IPS-18a (cell line): Measurements from ENCODE around the gene ACOT8.

Source experiments
- H3K27ac ChIP-seq: one replicate; pipeline ENCODE4 v1.5.1; 2013; ENCODE audit warnings: low read length
- H3K27me3 ChIP-seq: one replicate; pipeline ENCODE4 v1.6.1; 2013; ENCODE audit warnings: mild to moderate bottlenecking, low read length; ENCODE audit not compliant: control insufficient read depth, insufficient read depth
- H3K36me3 ChIP-seq: one replicate; pipeline ENCODE4 v1.6.1; 2013; ENCODE audit warnings: low read depth, low read length; ENCODE audit not compliant: control insufficient read depth
- H3K4me1 ChIP-seq: one replicate; pipeline ENCODE4 v1.6.1; 2013; ENCODE audit warnings: low read depth, low read length; ENCODE audit not compliant: control insufficient read depth
- H3K4me3 ChIP-seq: one replicate; pipeline ENCODE4 v1.5.1; 2013; ENCODE audit warnings: low read length
- H3K9ac ChIP-seq: one replicate; pipeline ENCODE4 v1.6.1; 2013; ENCODE audit warnings: mild to moderate bottlenecking, low read length, moderate library complexity
- H3K9me3 ChIP-seq: one replicate; pipeline ENCODE4 v1.6.1; 2013; ENCODE audit warnings: low read depth, low read length; ENCODE audit not compliant: control insufficient read depth

Gene ACOT8

DNA sequence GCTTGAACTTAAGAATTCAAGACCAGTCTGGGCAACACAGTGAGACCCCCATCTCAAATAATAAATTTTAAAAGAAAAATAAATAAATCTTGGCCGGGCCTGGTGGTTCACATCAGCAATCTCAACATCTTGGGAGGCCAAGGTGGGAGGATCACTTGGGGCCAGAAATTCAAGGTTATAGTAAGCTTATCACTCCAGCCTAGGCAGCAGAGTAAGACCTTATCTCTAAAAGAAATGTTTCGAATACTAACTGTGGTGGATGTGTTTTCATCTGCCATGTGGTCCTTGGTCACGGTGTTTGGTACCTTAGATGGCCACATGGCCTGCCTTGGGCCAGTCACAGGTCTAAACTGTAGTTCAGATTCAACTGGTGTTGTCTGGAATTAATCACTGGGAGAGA is 39.0 kb downstream of the ACOT8 start:
- Histone ChIP-seq H3K36me3 (peaks cover 36% of the 10 kb centered on the region), H3K27ac (no peak overlapping the region)

DNA sequence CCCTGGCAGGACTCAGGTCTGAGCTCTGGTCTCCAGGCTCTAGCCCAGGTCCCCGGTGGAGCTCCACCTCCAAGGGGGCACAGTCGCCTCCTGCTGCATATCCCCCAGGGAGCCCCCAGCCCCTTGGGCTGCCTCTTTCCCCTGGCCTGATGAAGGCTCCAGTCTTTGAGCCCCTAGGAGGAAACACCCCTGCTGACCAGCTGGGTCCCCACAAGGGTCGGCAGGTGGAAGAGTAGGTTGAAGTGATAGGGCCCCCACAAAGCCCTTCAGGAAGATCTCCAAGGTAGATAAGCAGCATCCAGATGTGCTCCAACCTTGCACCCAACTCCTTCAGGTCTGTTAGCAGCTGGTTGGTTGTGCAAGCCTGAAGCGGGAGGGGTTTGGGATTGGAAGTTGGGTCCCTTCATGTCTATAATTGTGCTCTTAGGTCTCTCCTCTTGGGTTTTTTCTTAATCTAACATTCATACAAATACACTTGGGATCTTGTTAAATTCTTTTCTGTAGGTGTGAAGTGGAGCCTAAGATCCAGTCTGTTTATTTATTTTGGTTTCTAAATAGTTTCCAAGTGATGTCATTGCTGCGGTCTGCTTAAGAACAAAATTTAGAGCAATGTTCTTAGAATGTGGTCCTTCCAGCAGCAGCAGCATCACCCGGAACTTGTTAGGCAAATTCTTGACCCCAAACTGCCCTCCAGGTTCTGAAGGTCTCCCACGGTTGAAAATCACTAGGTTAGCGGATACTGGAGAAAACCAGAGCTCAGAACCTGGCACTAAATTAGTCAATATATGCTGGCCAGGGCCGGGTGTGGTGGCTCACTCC is 39.6 kb downstream of the ACOT8 start:
- Histone ChIP-seq H3K36me3 (peaks cover 36% of the 10 kb centered on the region), H3K9ac (no peak overlapping the region), H3K27me3 (no peaks in the 10 kb centered on the region), H3K4me1 (no peaks in the 10 kb centered on the region), H3K9me3 (no peaks in the 10 kb centered on the region), H3K4me3 (no peak overlapping the region), H3K27ac (no peak overlapping the region)

More for the DNA sequence above, 39.0 kb downstream of the ACOT8 start:
- Histone ChIP-seq H3K4me1 (no peaks in the 10 kb centered on the region), H3K4me3 (no peak overlapping the region), H3K9me3 (no peaks in the 10 kb centered on the region), H3K9ac (no peak overlapping the region), H3K27me3 (peaks cover 4% of the 10 kb centered on the region)

DNA sequence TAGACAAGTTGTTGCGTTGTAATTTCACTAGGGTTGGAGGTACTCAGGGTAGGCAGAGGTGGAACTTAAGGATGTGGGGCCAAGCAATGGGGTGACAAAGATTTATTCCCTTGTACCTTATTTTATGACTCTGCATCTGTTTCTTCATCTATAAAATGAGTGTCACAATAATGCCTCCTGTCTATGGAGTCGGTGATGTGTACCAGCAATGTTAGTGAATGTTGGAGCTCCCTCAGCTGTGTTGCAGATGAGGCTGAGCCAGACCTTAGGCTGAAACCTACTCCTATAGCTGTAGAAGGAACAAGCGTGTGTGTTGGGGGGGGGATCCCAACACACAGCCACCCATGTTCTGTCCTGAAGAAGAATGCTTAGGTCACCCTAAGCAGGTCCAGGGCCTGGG is 40.2 kb downstream of the ACOT8 start:
- no peak overlapping the region for H3K27ac ChIP-seq
- peaks cover 36% of the 10 kb centered on the region for H3K36me3 ChIP-seq
- no peaks in the 10 kb centered on the region for H3K9me3 ChIP-seq

DNA sequence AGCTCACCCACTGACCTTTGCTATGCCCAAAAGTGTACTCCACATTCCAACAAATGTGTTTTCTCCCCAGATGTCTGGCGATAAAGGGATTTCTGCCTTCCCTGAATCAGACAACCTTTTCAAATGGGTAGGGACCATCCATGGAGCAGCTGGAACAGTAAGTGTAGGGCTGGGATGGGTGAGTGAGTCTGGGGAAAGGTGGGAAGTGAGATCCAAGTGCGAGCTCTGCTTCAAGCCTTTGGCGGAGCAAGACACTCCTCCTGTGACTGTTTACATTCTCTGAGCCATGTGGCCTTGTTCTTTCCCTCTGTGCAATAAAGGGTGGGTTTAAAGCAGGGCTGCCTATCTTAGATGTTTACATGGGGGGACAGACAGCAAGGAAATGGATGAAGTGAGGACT is 42.9 kb downstream of the ACOT8 start:
- H3K27me3 ChIP-seq, result no peaks in the 10 kb centered on the region
- H3K36me3 ChIP-seq, result peaks cover 48% of the 10 kb centered on the region

More for the DNA sequence above, 40.2 kb downstream of the ACOT8 start:
- Histone ChIP-seq H3K9ac (no peak overlapping the region), H3K4me3 (no peak overlapping the region), H3K27me3 (no peaks in the 10 kb centered on the region), H3K4me1 (no peaks in the 10 kb centered on the region)

DNA sequence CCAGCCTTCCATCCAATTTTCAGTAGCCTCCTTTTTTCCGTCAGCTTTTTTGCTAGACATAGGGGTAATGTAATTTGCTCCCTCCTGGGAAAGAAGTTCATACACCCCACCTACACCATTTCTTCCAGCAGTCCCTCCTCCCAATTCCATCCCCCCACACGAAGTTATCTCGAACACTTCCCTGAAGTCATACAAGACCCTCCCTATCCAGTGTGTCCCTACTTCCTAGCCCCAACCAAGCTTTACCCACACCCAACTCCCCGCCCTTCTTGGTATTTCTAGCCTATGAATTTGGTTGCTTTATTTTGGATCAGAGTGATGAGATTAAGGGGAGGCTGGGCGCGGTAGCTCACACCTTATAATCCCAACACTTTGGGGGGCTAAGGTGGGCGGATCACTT is 43.7 kb downstream of the ACOT8 start:
- Histone ChIP-seq H3K9ac (peak overlapping the region; percentile 76), H3K27ac (no peak overlapping the region), H3K4me3 (peak overlapping the region; percentile 70), H3K27me3 (no peaks in the 10 kb centered on the region), H3K9me3 (no peaks in the 10 kb centered on the region), H3K4me1 (no peaks in the 10 kb centered on the region), H3K36me3 (peaks cover 55% of the 10 kb centered on the region)

More for the DNA sequence above, 42.9 kb downstream of the ACOT8 start:
- H3K9me3 ChIP-seq, result no peaks in the 10 kb centered on the region
- no peak overlapping the region for H3K9ac ChIP-seq
- no peaks in the 10 kb centered on the region for H3K4me1 ChIP-seq
- no peak overlapping the region for H3K4me3 ChIP-seq
- H3K27ac ChIP-seq, result no peak overlapping the region

DNA sequence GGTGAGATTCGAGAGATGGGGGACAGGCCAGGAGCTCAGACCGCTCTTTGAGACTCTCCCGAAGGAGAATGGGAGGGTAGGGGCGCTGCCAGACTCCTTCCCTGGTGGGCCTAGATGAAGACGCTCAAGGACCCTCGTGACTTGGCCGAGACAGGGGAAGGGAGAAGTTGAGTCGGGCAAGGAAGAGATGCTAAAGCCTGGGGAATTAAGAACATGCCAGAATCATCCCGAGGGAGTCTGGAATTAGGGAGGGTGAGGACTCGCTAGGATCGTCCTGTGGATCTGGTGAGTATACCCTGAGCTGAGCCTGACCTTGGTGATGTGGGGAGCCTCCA is 44.2 kb downstream of the ACOT8 start:
- Histone ChIP-seq H3K4me3 (peak overlapping the region; percentile 70), H3K27ac (peak overlapping the region; percentile 26), H3K27me3 (no peaks in the 10 kb centered on the region), H3K4me1 (no peaks in the 10 kb centered on the region), H3K9me3 (no peaks in the 10 kb centered on the region), H3K9ac (peak overlapping the region; percentile 76), H3K36me3 (peaks cover 55% of the 10 kb centered on the region)

DNA sequence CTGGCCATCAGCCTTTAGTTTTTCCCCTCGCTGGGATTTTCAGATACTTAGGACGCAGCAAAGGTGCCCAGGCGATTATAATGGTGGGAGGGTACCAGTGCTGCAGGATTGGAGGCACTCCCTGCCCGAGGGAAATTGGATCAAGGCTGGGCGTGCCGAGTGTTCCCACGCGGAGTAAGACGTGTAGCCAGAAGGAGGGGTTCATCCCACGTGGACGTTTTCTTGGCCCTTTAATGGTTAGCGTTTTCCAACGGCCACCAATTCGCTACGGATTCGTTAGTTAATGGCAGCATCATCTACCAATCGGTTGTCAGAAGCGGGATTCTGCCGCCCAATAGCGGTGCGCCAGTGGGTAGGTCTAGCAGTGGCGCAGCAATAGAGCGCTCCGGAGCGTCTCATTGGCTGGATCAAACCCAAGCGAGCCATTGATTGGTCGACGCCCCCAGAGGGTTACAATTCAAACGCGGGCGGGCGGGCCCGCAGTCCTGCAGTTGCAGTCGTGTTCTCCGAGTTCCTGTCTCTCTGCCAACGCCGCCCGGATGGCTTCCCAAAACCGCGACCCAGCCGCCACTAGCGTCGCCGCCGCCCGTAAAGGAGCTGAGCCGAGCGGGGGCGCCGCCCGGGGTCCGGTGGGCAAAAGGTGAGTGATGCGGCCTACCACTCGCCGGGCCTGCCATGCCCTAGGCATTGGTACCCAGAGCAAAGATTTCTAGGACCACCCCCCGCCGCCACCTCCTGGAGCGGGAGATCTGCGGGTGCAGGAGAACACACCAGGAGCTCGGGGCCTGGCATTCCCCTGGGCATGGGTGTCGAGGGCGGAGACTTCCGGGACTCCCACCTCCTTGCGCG is 44.8 kb downstream of the ACOT8 start, which contains the start of gene UBE2C:
Gene UBE2C, plus strand, starts transcription at position 488 of the 849 bp plus-strand sequence. Its CDS starts 52 bp downstream, at position 540.
- Histone ChIP-seq H3K27me3 (no peaks in the 10 kb centered on the region), H3K27ac (peak within 1 kb of the TSS; percentile 26), H3K36me3 (peaks cover 50% of the 10 kb centered on the region)

DNA sequence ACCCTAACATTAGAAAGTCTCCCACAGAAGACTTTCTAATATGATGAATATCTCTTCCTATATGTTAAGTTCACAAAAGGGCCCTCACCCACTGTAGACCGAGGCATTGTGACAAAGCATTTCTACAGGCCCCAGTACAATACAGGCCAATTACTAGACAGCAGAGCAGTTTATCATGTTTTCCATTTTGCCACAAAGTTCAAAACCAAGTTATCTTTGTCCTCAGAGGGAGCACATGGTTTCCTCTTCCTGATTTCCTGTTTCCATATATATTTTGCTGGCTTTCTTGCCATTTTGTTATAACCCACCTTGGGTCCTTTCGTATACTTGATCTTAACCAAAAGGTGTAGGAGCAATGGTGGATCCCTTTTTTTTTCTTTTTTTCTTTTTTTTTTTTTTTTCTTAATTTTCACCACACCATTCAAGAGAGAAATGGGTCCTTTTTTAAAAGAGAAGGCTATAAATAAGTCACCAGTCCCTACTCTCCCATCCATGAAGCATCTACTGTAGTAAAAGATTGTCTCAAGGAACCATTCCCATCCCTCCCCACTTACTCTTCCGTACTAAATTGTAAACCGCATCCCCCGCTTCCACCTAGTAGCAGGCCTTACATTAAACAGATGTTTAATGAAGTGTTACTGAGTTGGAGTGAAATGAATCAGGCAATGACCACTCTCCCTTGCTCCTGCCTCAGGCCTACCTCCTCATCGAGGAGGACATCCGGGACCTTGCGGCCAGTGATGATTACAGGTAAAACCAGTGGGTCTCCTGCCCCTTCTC is 46.8 kb downstream of the ACOT8 start:
- no peak overlapping the region for H3K4me3 ChIP-seq
- H3K27me3 ChIP-seq, result no peaks in the 10 kb centered on the region
- H3K27ac ChIP-seq, result no peak overlapping the region
- no peaks in the 10 kb centered on the region for H3K4me1 ChIP-seq
- H3K9ac ChIP-seq, result no peak overlapping the region
- no peaks in the 10 kb centered on the region for H3K9me3 ChIP-seq
- peaks cover 46% of the 10 kb centered on the region for H3K36me3 ChIP-seq

More for the DNA sequence above, 44.8 kb downstream of the ACOT8 start, which contains the start of gene UBE2C:
- H3K9ac ChIP-seq, result peak within 1 kb of the TSS; percentile 76
- H3K4me1 ChIP-seq, result no peaks in the 10 kb centered on the region
- H3K4me3 ChIP-seq, result peak within 1 kb of the TSS; percentile 70
- H3K9me3 ChIP-seq, result no peaks in the 10 kb centered on the region

DNA sequence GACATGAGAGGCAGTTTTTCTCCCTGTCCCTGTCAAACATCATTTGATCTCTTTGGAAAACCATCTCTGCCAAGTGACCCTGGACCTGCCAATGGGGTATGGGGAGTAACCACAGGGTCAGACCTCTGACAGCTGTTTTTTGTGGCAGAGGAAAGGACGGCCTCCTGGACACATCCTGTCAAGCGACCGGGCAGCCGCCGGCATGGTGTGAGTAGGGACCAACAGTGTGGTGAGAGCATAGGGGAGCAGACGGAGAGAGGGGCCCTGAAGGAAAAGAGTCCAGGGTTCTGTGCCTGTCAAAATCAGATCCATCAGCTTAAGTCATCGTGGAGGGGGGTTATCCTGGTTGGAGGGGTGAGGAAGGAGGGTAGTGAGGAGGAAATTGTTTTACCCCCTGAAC is 55.3 kb downstream of the ACOT8 start:
- Histone ChIP-seq H3K36me3 (peaks cover 58% of the 10 kb centered on the region), H3K4me1 (no peaks in the 10 kb centered on the region), H3K9me3 (no peaks in the 10 kb centered on the region), H3K27ac (no peak overlapping the region), H3K27me3 (no peaks in the 10 kb centered on the region), H3K9ac (no peak overlapping the region), H3K4me3 (no peak overlapping the region)

DNA sequence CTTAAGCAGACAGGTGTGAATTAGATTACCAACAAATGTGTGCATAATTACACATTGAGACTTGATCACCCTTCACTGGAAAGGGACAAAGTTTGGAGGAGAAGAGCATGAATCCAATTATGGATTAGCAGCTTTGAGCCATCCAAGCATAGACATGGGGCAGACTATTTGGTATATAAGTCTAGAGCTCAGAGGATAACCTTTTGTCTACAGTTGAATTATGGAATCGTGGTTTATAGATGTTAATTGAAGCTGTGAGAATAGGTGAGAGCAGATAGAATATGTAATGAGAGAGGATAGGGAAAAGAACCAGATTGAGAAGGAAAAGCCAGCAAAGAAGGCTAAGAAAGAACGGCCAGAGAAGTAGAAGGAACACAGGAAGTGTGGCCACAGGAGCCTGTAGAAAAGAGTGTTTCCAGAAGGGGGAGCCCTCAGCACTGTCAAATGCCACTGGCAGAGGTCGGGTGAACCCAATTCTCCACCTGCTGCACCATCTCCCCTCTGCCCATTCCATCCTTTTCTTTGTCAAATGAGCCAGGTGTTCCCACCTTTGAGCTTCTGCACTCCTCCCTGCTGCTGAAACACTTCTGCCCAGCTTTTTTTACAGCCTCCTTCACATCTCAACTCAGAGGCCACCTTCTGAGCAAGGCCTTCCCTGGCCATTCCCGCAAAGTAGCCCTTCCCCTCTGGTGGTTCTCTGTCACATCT is 58.1 kb downstream of the ACOT8 start:
- no peaks in the 10 kb centered on the region for H3K27me3 ChIP-seq
- H3K36me3 ChIP-seq, result peaks cover 46% of the 10 kb centered on the region

More for the DNA sequence above, 58.1 kb downstream of the ACOT8 start:
- no peaks in the 10 kb centered on the region for H3K4me1 ChIP-seq
- no peak overlapping the region for H3K9ac ChIP-seq
- no peak overlapping the region for H3K4me3 ChIP-seq
- no peak overlapping the region for H3K27ac ChIP-seq
- no peaks in the 10 kb centered on the region for H3K9me3 ChIP-seq
